Renal cortical epithelial cell (primary cell): Measurements from ENCODE around the gene HSD3B1. TPM values are rescaled to one million over a fixed set of nuclear protein-coding genes. Genes with fewer than 3 reads are reported as not detected.
"Not testable (repeated sequence)": the region's sequence is repeated elsewhere in the genome, so short reads cannot be mapped to it uniquely, and the experiment has no call there.

Experiments used
- DNase-seq: peaks from one replicate; pipeline ENCODE4 v3.0.0-alpha.2; 2011; ENCODE audit warnings: low read depth
- total RNA-seq: library from RNA; depleted of rRNA; stranded (reverse); fragments of >200 nt; gene quantifications from 2 replicates; pipeline ENCODE4 v1.2.3, GENCODE V29; 2014

The HSD3B1 gene
- total RNA-seq, 1 donor from 2014 or later, result not detected

GRCh38 chr1:119490925-119491324 lies 16.1 kb upstream of the HSD3B1 start:
- DNase-seq, result no peak

GRCh38 chr1:119492763-119493162 lies 14.2 kb upstream of the HSD3B1 start:
- no peak for DNase-seq

GRCh38 chr1:119504831-119505230 lies 2.2 kb upstream of the HSD3B1 start:
- DNase-seq, result no peak

GRCh38 chr1:119510046-119510445 lies 3.0 kb downstream of the HSD3B1 start:
- no peak for DNase-seq

GRCh38 chr1:119515221-119515620 lies 8.2 kb downstream of the HSD3B1 start:
- no peak for DNase-seq

- DNase-seq, result no peak
Observed at GRCh38 chr1:119516247-119516646, 9.2 kb downstream of the HSD3B1 start.

- DNase-seq, result no peak
Observed at GRCh38 chr1:119516680-119517079, 9.7 kb downstream of the HSD3B1 start.

- DNase-seq, result not testable (repeated sequence)
Observed at GRCh38 chr1:119517667-119518066, 10.7 kb downstream of the HSD3B1 start.

- DNase-seq, result no peak
Observed at GRCh38 chr1:119531606-119532323, 24.8 kb downstream of the HSD3B1 start.

GRCh38 chr1:119532324-119532910 lies 25.4 kb downstream of the HSD3B1 start:
- no peak for DNase-seq

- no peak for DNase-seq
Observed at GRCh38 chr1:119535381-119535780, 28.4 kb downstream of the HSD3B1 start.

- no peak for DNase-seq
Observed at GRCh38 chr1:119537966-119538365, 31.0 kb downstream of the HSD3B1 start.

- DNase-seq, result no peak
Observed at GRCh38 chr1:119539636-119540035, 32.6 kb downstream of the HSD3B1 start.

- DNase-seq, result no peak
Observed at GRCh38 chr1:119541389-119541788, 34.4 kb downstream of the HSD3B1 start.

GRCh38 chr1:119542492-119542946 lies 35.5 kb downstream of the HSD3B1 start:
- no peak for DNase-seq

GRCh38 chr1:119544165-119544762 lies 37.3 kb downstream of the HSD3B1 start:
- no peak for DNase-seq

GRCh38 chr1:119546641-119547040 lies 39.6 kb downstream of the HSD3B1 start:
- DNase-seq, result no peak

- no peak for DNase-seq
Observed at GRCh38 chr1:119547306-119547705, 40.3 kb downstream of the HSD3B1 start.

- DNase-seq, result no peak
Observed at GRCh38 chr1:119547805-119548204, 40.8 kb downstream of the HSD3B1 start.

GRCh38 chr1:119549719-119550132 lies 42.7 kb downstream of the HSD3B1 start:
- peak; percentile 43 for DNase-seq

- DNase-seq, result no peak
Observed at GRCh38 chr1:119550381-119550780, 43.4 kb downstream of the HSD3B1 start.

- no peak for DNase-seq
Observed at GRCh38 chr1:119551218-119551617, 44.2 kb downstream of the HSD3B1 start.

GRCh38 chr1:119552656-119553055 lies 45.6 kb downstream of the HSD3B1 start:
- DNase-seq, result not testable (repeated sequence)
